Mesenchymal stem cell (in vitro differentiated cells and primary cell): ENCODE data around the gene ANGPTL8. TPM values are rescaled to one million over a fixed set of nuclear protein-coding genes. Genes with fewer than 3 reads are reported as not detected.

Source experiments
- DNase-seq: peaks from one replicate; pipeline ENCODE4 v3.0.0-alpha.2; 2013
- H2AFZ ChIP-seq: one replicate; pipeline ENCODE4 v1.6.1; 2013; ENCODE audit warnings: low read depth, mild to moderate bottlenecking, control low read depth, inconsistent platforms, low read length, moderate library complexity
- H2AK5ac ChIP-seq: 2 replicates; pipeline ENCODE4 v1.6.1; 2013; ENCODE audit warnings: low read length, moderate library complexity, mild to moderate bottlenecking, inconsistent platforms; ENCODE audit not compliant: severe bottlenecking
- H2BK120ac ChIP-seq: one replicate; pipeline ENCODE4 v1.6.1; 2013; ENCODE audit warnings: low read depth, mild to moderate bottlenecking, inconsistent platforms, low read length, moderate library complexity
- H2BK12ac ChIP-seq, 2 experiments: one replicate each; pipeline ENCODE4 v1.6.1; 2013; ENCODE audit warnings: inconsistent platforms in 2 of 2, low read length in 2 of 2, mild to moderate bottlenecking in 2 of 2, moderate library complexity in 2 of 2, control low read depth in 1 of 2
- H2BK15ac ChIP-seq: one replicate; pipeline ENCODE4 v1.6.1; 2013; ENCODE audit warnings: mild to moderate bottlenecking, low read depth, inconsistent platforms; ENCODE audit not compliant: poor library complexity, severe bottlenecking
- H2BK5ac ChIP-seq: 2 replicates; pipeline ENCODE4 v1.6.1; 2013; ENCODE audit warnings: low read depth, mild to moderate bottlenecking, low read length, control low read depth, inconsistent platforms; ENCODE audit not compliant: poor library complexity, severe bottlenecking
- H3K14ac ChIP-seq, 2 experiments: one replicate each; pipeline ENCODE4 v1.6.1; 2013; ENCODE audit warnings: inconsistent platforms in 2 of 2, low read length in 2 of 2, control low read depth in 1 of 2, mild to moderate bottlenecking in 1 of 2, moderate library complexity in 1 of 2
- H3K18ac ChIP-seq, 2 experiments: one replicate each; pipeline ENCODE4 v1.6.1; 2013; ENCODE audit warnings: inconsistent platforms in 2 of 2, low read length in 2 of 2, control low read depth in 1 of 2, low read depth in 1 of 2, mild to moderate bottlenecking in 1 of 2
- H3K23ac ChIP-seq, 2 experiments: one replicate each; pipeline ENCODE4 v1.6.1; 2013; ENCODE audit warnings: inconsistent platforms in 2 of 2, low read length in 2 of 2, mild to moderate bottlenecking in 2 of 2, moderate library complexity in 2 of 2, control low read depth in 1 of 2
- H3K27ac ChIP-seq: 2 replicates; pipeline ENCODE4 v1.5.1; 2013; ENCODE audit warnings: mild to moderate bottlenecking, moderate library complexity, low read length, control low read depth, inconsistent platforms; ENCODE audit not compliant: poor library complexity, severe bottlenecking
- H3K27me3 ChIP-seq, 2 experiments: 2 replicates each; pipeline versions ENCODE4 v1.6.1 to v1.7.0; 2013; ENCODE audit warnings: low read length in 2 of 2, mild to moderate bottlenecking in 2 of 2, moderate library complexity in 2 of 2, control low read depth in 1 of 2, inconsistent platforms in 1 of 2; ENCODE audit not compliant: control insufficient read depth in 1 of 2, insufficient read depth in 1 of 2
- H3K36me3 ChIP-seq, 2 experiments: 2 replicates each; pipeline versions ENCODE4 v1.6.1 to v1.7.0; 2013; ENCODE audit warnings: low read length in 2 of 2, control low read depth in 1 of 2, inconsistent platforms in 1 of 2, low read depth in 1 of 2, mild to moderate bottlenecking in 1 of 2; ENCODE audit not compliant: insufficient read depth in 2 of 2, control insufficient read depth in 1 of 2
- H3K4ac ChIP-seq, 2 experiments: one replicate each; pipeline ENCODE4 v1.6.1; 2013; ENCODE audit warnings: inconsistent platforms in 2 of 2, low read length in 2 of 2, mild to moderate bottlenecking in 2 of 2, moderate library complexity in 2 of 2, control low read depth in 1 of 2, low read depth in 1 of 2
- H3K4me1 ChIP-seq: 2 replicates; pipeline ENCODE4 v1.6.1; 2013; ENCODE audit warnings: low read depth, low read length, control low read depth; ENCODE audit not compliant: control insufficient read depth, insufficient read depth
- H3K4me2 ChIP-seq: 2 replicates; pipeline ENCODE4 v1.6.1; 2013; ENCODE audit warnings: low read length, mild to moderate bottlenecking, inconsistent platforms; ENCODE audit not compliant: poor library complexity, severe bottlenecking
- H3K4me3 ChIP-seq, 2 experiments: 2 replicates each; pipeline versions ENCODE4 v1.5.1 to v1.7.0; 2013; ENCODE audit warnings: low read length in 2 of 2, mild to moderate bottlenecking in 2 of 2, control low read depth in 1 of 2, low read depth in 1 of 2; ENCODE audit not compliant: insufficient read depth in 1 of 2
- H3K79me1 ChIP-seq: replicated peaks from 2 replicates; pipeline ENCODE4 v1.6.1; 2013; ENCODE audit warnings: mild to moderate bottlenecking, control low read depth, low read length, inconsistent platforms; ENCODE audit not compliant: poor library complexity, severe bottlenecking
- H3K9ac ChIP-seq: 2 replicates; pipeline ENCODE4 v1.7.0; 2013; ENCODE audit warnings: mild to moderate bottlenecking, low read length, moderate library complexity
- H3K9me3 ChIP-seq: 2 replicates; pipeline ENCODE4 v1.7.0; 2013; ENCODE audit warnings: mild to moderate bottlenecking, low read length; ENCODE audit not compliant: control insufficient read depth
- H4K8ac ChIP-seq: one replicate; pipeline ENCODE4 v1.6.1; 2013; ENCODE audit warnings: inconsistent platforms, mild to moderate bottlenecking, low read length, moderate library complexity
- H4K91ac ChIP-seq: one replicate; pipeline ENCODE4 v1.6.1; 2013; ENCODE audit warnings: mild to moderate bottlenecking, low read length, inconsistent platforms
- WGBS: methylation state at CpG from one replicate; pipeline ENCODE4 v1.1.7; 2013; ENCODE audit warnings: mixed read lengths; 5-methylcytosine and 5-hydroxymethylcytosine counted together
- polyA plus RNA-seq, 2 experiments: library from polyadenylated mRNA; stranded (reverse); fragments of 200-250 nt; gene quantifications; one replicate each; pipeline ENCODE4 v1.2.3, GENCODE V29; 2013

ANGPTL8 gene
- polyA plus RNA-seq (2013, experiment 1 of 2) = 0.18 TPM
- polyA plus RNA-seq (2013, experiment 2 of 2) = not detected

- Histone ChIP-seq H2AFZ (no peak within 1 kb of the TSS), H3K18ac (no peak within 1 kb of the TSS), H3K4me2 (no peak within 1 kb of the TSS), H3K4me1 (peaks cover 8% of the 10 kb centered on the region), H3K4ac (no peak within 1 kb of the TSS), H4K91ac (no peak within 1 kb of the TSS), H3K14ac (no peak within 1 kb of the TSS), H3K9ac (no peak within 1 kb of the TSS), H3K9me3 (peaks cover 4% of the 10 kb centered on the region), H2BK12ac (no peak within 1 kb of the TSS), H3K27me3 (no peaks in the 10 kb centered on the region), H2BK15ac (no peak within 1 kb of the TSS), H2AK5ac (no peak within 1 kb of the TSS), H3K23ac (no peak within 1 kb of the TSS), H4K8ac (no peak within 1 kb of the TSS), H3K4me3 (no peak within 1 kb of the TSS), H2BK120ac (no peak within 1 kb of the TSS), H3K79me1 (no peaks in the 10 kb centered on the region), H3K36me3 (peaks cover 49 to 69% of the 10 kb centered on the region in 2 experiments), H2BK5ac (no peak within 1 kb of the TSS), H3K27ac (no peak within 1 kb of the TSS)
- no peak for DNase-seq
- WGBS = 94% methylated on average over 22 of the region's 23 CpGs
Observed at GRCh38 chr19:11239377-11240000, at the start of gene ANGPTL8. ANGPTL8 (plus strand) TSS chr19:11239619; CDS start chr19:11239638, 19 bp downstream.

- Histone ChIP-seq H3K23ac (no peak overlapping the region), H3K36me3 (peaks cover 59 to 90% of the 10 kb centered on the region in 2 experiments)
Observed at GRCh38 chr19:11190501-11190900, 48.9 kb upstream of the ANGPTL8 start.

GRCh38 chr19:11191273-11191755 is 48.1 kb upstream of the ANGPTL8 start:
- Histone ChIP-seq H3K9ac (peak overlapping the region; percentile 54), H4K8ac (no peak overlapping the region), H2AK5ac (peak overlapping the region; percentile 55), H3K18ac (peak overlapping the region; percentile 29 to 73), H3K4me1 (peaks cover 43% of the 10 kb centered on the region), H3K14ac (no peak overlapping the region), H2AFZ (no peak overlapping the region), H3K9me3 (no peaks in the 10 kb centered on the region), H2BK15ac (no peak overlapping the region), H3K79me1 (no peaks in the 10 kb centered on the region), H2BK120ac (no peak overlapping the region), H3K27me3 (no peaks in the 10 kb centered on the region), H3K27ac (peak overlapping the region; percentile 87), H3K4ac (no peak overlapping the region), H3K4me3 (peak overlapping the region in 1 of 2 experiments; percentile 62), H4K91ac (no peak overlapping the region), H2BK12ac (no peak overlapping the region), H2BK5ac (peak overlapping the region; percentile 11), H3K4me2 (no peak overlapping the region), H3K23ac (no peak overlapping the region), H3K36me3 (peaks cover 53 to 84% of the 10 kb centered on the region in 2 experiments)
- DNase-seq = peak; percentile 86
- WGBS = 41% methylated on average over 8 of the region's 8 CpGs

More at GRCh38 chr19:11190501-11190900, 48.9 kb upstream of the ANGPTL8 start:
- Histone ChIP-seq H2BK5ac (peak overlapping the region; percentile 0), H3K14ac (no peak overlapping the region), H3K9ac (peak overlapping the region; percentile 46), H4K91ac (no peak overlapping the region), H3K4me2 (no peak overlapping the region), H3K27me3 (no peaks in the 10 kb centered on the region), H3K18ac (no peak overlapping the region), H2AFZ (no peak overlapping the region), H3K27ac (peak overlapping the region; percentile 85), H2AK5ac (peak overlapping the region; percentile 8), H3K4me1 (peaks cover 39% of the 10 kb centered on the region), H2BK15ac (no peak overlapping the region), H4K8ac (no peak overlapping the region), H2BK120ac (no peak overlapping the region), H2BK12ac (peak overlapping the region in 1 of 2 experiments; percentile 23), H3K9me3 (no peaks in the 10 kb centered on the region), H3K4me3 (peak overlapping the region in 1 of 2 experiments; percentile 40), H3K4ac (no peak overlapping the region), H3K79me1 (no peaks in the 10 kb centered on the region)
- DNase-seq = no peak
- 94% methylated on average over 8 of the region's 8 CpGs for WGBS

GRCh38 chr19:11191934-11192333 is 47.5 kb upstream of the ANGPTL8 start:
- Histone ChIP-seq H2AFZ (no peak overlapping the region), H3K23ac (no peak overlapping the region), H3K4me3 (peak overlapping the region in 1 of 2 experiments; percentile 62), H3K79me1 (no peaks in the 10 kb centered on the region), H3K4ac (no peak overlapping the region), H3K18ac (no peak overlapping the region), H3K27ac (peak overlapping the region; percentile 87), H3K9ac (peak overlapping the region; percentile 54), H3K4me2 (no peak overlapping the region), H2BK12ac (no peak overlapping the region), H2BK5ac (no peak overlapping the region), H3K36me3 (peaks cover 47 to 78% of the 10 kb centered on the region in 2 experiments), H2AK5ac (no peak overlapping the region), H3K14ac (no peak overlapping the region), H3K27me3 (no peaks in the 10 kb centered on the region), H3K4me1 (peaks cover 47% of the 10 kb centered on the region), H2BK120ac (peak overlapping the region; percentile 45), H3K9me3 (no peaks in the 10 kb centered on the region), H4K8ac (no peak overlapping the region), H2BK15ac (no peak overlapping the region), H4K91ac (no peak overlapping the region)
- WGBS = 98% methylated on average over 5 of the region's 5 CpGs
- no peak for DNase-seq
